ENCODE results near the gene SLC25A18.
"Not testable (repeated sequence)": the region's sequence is repeated elsewhere in the genome, so short reads cannot be mapped to it uniquely, and the experiment has no call there.

SLC25A18 gene

GRCh38 chr22:17607891-17608521 is 44.7 kb downstream of the SLC25A18 start:
- no peak for DNase-seq (ENCODE audit: low read depth, low spot score)

- DNase-seq (ENCODE audit: low read depth, low spot score), result no peak
Observed at GRCh38 chr22:17612057-17612456, 48.8 kb downstream of the SLC25A18 start.

GRCh38 chr22:17613280-17613679 is 50.0 kb downstream of the SLC25A18 start:
- no peak for DNase-seq (ENCODE audit: low read depth, low spot score)

GRCh38 chr22:17627961-17628405 is 64.7 kb downstream of the SLC25A18 start:
- DNase-seq (ENCODE audit: low read depth, low spot score), result peak; percentile 30

- peak; percentile 99 for DNase-seq (ENCODE audit: low read depth, low spot score)
Observed at GRCh38 chr22:17628406-17629172, 65.3 kb downstream of the SLC25A18 start, which contains the start of gene ATP6V1E1. Gene ATP6V1E1 (minus strand): TSS chr22:17628749. CDS start chr22:17628635, 114 bp downstream.

GRCh38 chr22:17629173-17629489 is 65.8 kb downstream of the SLC25A18 start:
- no peak for DNase-seq (ENCODE audit: low read depth, low spot score)

- no peak for DNase-seq (ENCODE audit: low read depth, low spot score)
Observed at GRCh38 chr22:17629641-17630040, 66.3 kb downstream of the SLC25A18 start.

- DNase-seq (ENCODE audit: low read depth, low spot score), result no peak
Observed at GRCh38 chr22:17631076-17631565, 67.8 kb downstream of the SLC25A18 start.

- peak; percentile 47 for DNase-seq (ENCODE audit: low read depth, low spot score)
Observed at GRCh38 chr22:17633217-17633997, 70.1 kb downstream of the SLC25A18 start.

- no peak for DNase-seq (ENCODE audit: low read depth, low spot score)
Observed at GRCh38 chr22:17633998-17634323, 70.7 kb downstream of the SLC25A18 start.

- DNase-seq (ENCODE audit: low read depth, low spot score), result no peak
Observed at GRCh38 chr22:17634696-17635095, 71.4 kb downstream of the SLC25A18 start.

GRCh38 chr22:17636850-17637249 is 73.6 kb downstream of the SLC25A18 start:
- DNase-seq (ENCODE audit: low read depth, low spot score), result not testable (repeated sequence)

- DNase-seq (ENCODE audit: low read depth, low spot score), result no peak
Observed at GRCh38 chr22:17637490-17638181, 74.3 kb downstream of the SLC25A18 start.

- DNase-seq (ENCODE audit: low read depth, low spot score), result no peak
Observed at GRCh38 chr22:17638182-17638431, 74.8 kb downstream of the SLC25A18 start.

GRCh38 chr22:17638432-17639246 is 75.3 kb downstream of the SLC25A18 start, which contains the start of gene BCL2L13:
Gene BCL2L13 (plus strand): TSS chr22:17638757. CDS start chr22:17655712, 16,955 bp downstream.
- peak; percentile 95 for DNase-seq (ENCODE audit: low read depth, low spot score)

GRCh38 chr22:17639247-17639741 is 76.0 kb downstream of the SLC25A18 start:
- peak; percentile 38 for DNase-seq (ENCODE audit: low read depth, low spot score)
